Endothelial cell of umbilical vein (primary cell): ENCODE measurements around the gene TIMM10B. TPM values are rescaled to one million over a fixed set of nuclear protein-coding genes. Genes with fewer than 3 reads are reported as not detected.

ENCODE experiments used
- BruUV-seq: library from RNA; stranded (reverse); fragments of 400-500 nt; replicated peaks from 2 replicates; lab custom pipeline; 2021; lab: Mats Ljungman, UMichigan
- CTCF ChIA-PET: fragments of 300-600, 350-600 bp; sonication (Branson Sonifier 250); formaldehyde crosslinking; loops from one replicate; lab custom pipeline; 2021; ENCODE audit warnings: antibody characterized with exemption, inconsistent platforms; lab: Charles Lee
- POLR2A ChIA-PET: fragments of 300-600, 350-600 bp; sonication (Branson Sonifier 250); formaldehyde crosslinking; loops from one replicate; lab custom pipeline; 2021; ENCODE audit warnings: antibody characterized with exemption, inconsistent platforms; lab: Charles Lee
- DNase-seq: peaks from one replicate; pipeline ENCODE4 v3.0.0-alpha.2; 2011; ENCODE audit warnings: low read depth, low spot score
- FAIRE-seq: peaks from 2 replicates; lab custom pipeline; 2011; peaks lifted over from hg19 to GRCh38; lab: Jason Lieb, UNC
- H2AFZ ChIP-seq: 2 replicates; pipeline ENCODE4 v1.6.0; 2012; ENCODE audit warnings: low read depth, low read length, control low read depth, inconsistent platforms
- H3K27ac ChIP-seq: 2 replicates; pipeline ENCODE4 v1.5.1; 2011; ENCODE audit warnings: low read depth, mild to moderate bottlenecking, control low read depth, low read length, moderate library complexity; ENCODE audit not compliant: insufficient read depth
- H3K27me3 ChIP-seq, 2 experiments: 2 replicates each; pipeline versions ENCODE4 v1.6.0 to v1.6.1; 2011; ENCODE audit warnings: low read length in 2 of 2, mixed read lengths in 1 of 2; ENCODE audit not compliant: control insufficient read depth in 2 of 2, insufficient read depth in 2 of 2
- H3K36me3 ChIP-seq, 2 experiments: 2 replicates in 1 of 2; 3 replicates in 1 of 2; pipeline ENCODE4 v1.5.1; 2011; ENCODE audit warnings: low read length in 2 of 2, mild to moderate bottlenecking in 1 of 2, moderate library complexity in 1 of 2; ENCODE audit not compliant: control insufficient read depth in 2 of 2, insufficient read depth in 2 of 2; ENCODE audit errors: extremely low read depth in 1 of 2
- H3K4me1 ChIP-seq: 3 replicates; pipeline ENCODE4 v1.5.1; 2011; ENCODE audit warnings: mild to moderate bottlenecking, low read length; ENCODE audit not compliant: control insufficient read depth, insufficient read depth; ENCODE audit errors: extremely low read depth
- H3K4me2 ChIP-seq: 2 replicates; pipeline ENCODE4 v1.6.1; 2011; ENCODE audit warnings: low read length, control low read depth, mixed read lengths; ENCODE audit not compliant: insufficient read depth
- H3K4me3 ChIP-seq, 3 experiments: fragments of 200-600 bp in 1 of 3; sonication (generic), shearing (Covaris generic) in 1 of 3; replicated peaks in 1 of 3; 2 replicates each; pipeline ENCODE4 v1.5.1; 2011 to 2016; ENCODE audit warnings: control low read depth in 3 of 3, low read length in 3 of 3, mild to moderate bottlenecking in 2 of 3, inconsistent platforms in 1 of 3, low read depth in 1 of 3, moderate library complexity in 1 of 3; ENCODE audit not compliant: insufficient read depth in 1 of 3
- H3K79me2 ChIP-seq: 2 replicates; pipeline ENCODE4 v1.6.0; 2012; ENCODE audit warnings: low read length, inconsistent platforms; ENCODE audit not compliant: control insufficient read depth, insufficient read depth
- H3K9ac ChIP-seq: replicated peaks from 2 replicates; pipeline ENCODE3; 2011; ENCODE audit warnings: low read length, control low read depth; ENCODE audit not compliant: insufficient read depth; ENCODE audit errors: extremely low read depth
- H3K9me1 ChIP-seq: replicated peaks from 3 replicates; pipeline ENCODE4 v1.6.0; 2011; ENCODE audit warnings: mild to moderate bottlenecking, low read length; ENCODE audit not compliant: control insufficient read depth, insufficient read depth; ENCODE audit errors: extremely low read depth
- H3K9me3 ChIP-seq: replicated peaks from 2 replicates; pipeline ENCODE4 v1.5.1; 2012; ENCODE audit warnings: low read length, inconsistent platforms; ENCODE audit not compliant: control insufficient read depth, insufficient read depth
- H4K20me1 ChIP-seq: replicated peaks from 2 replicates; pipeline ENCODE3; 2011; ENCODE audit warnings: mild to moderate bottlenecking, low read length; ENCODE audit not compliant: control insufficient read depth, insufficient read depth; ENCODE audit errors: extremely low read depth
- EZH2 ChIP-seq: IDR thresholded peaks from 2 replicates; pipeline ENCODE4 v1.6.1; 2012; ENCODE audit warnings: borderline replicate concordance, low read depth, mild to moderate bottlenecking, moderate library complexity, low read length, inconsistent platforms; ENCODE audit not compliant: severe bottlenecking
- FOS ChIP-seq: IDR thresholded peaks from 2 replicates; pipeline ENCODE4 v1.6.1; 2011; ENCODE audit warnings: mild to moderate bottlenecking, low read length, moderate library complexity, borderline replicate concordance; ENCODE audit not compliant: insufficient read depth
- GATA2 ChIP-seq: IDR thresholded peaks from 2 replicates; pipeline ENCODE4 v1.7.0; 2011; ENCODE audit warnings: low read depth, mild to moderate bottlenecking, moderate library complexity, mixed read lengths, low read length; ENCODE audit not compliant: insufficient read length, insufficient read depth
- JUN ChIP-seq: IDR thresholded peaks from 2 replicates; pipeline ENCODE4 v1.6.1; 2011; ENCODE audit warnings: borderline replicate concordance, low read depth; ENCODE audit not compliant: insufficient read length, insufficient read depth
- MYC ChIP-seq: IDR thresholded peaks from one replicate; pipeline ENCODE4 v1.6.1; 2011; ENCODE audit warnings: mild to moderate bottlenecking, low read depth, low read length
- POLR2A ChIP-seq: IDR thresholded peaks from 2 replicates; pipeline ENCODE4 v1.6.1; 2012; ENCODE audit warnings: low read depth, mild to moderate bottlenecking, control low read depth, low read length
- POLR2AphosphoS5 ChIP-seq: IDR thresholded peaks from 2 replicates; pipeline ENCODE4 v1.6.1; 2012; ENCODE audit warnings: low read depth, mild to moderate bottlenecking, control low read depth, low read length, moderate library complexity; ENCODE audit not compliant: insufficient read depth
- dilution Hi-C: fragments of 300-500 bp; cut with MboI; formaldehyde crosslinking; loops from one replicate; pipeline ENCODE4 v1.15.0; 2019; ENCODE audit warnings: low sequenced_read_pairs; ENCODE audit not compliant: extremely low pct_ligation_motif_present
- intact Hi-C: fragments of 100-400 bp; cut with micrococcal nuclease; formaldehyde crosslinking; loops from one replicate; pipeline ENCODE4 v1.10.0; 2022
- polyA plus RNA-seq, 4 experiments: library from polyadenylated mRNA; depleted of rRNA in 3 of 4; stranded (reverse) in 3 of 4; unstranded in 1 of 4; fragments of >200 nt; gene quantifications; 2 replicates each; pipeline versions ENCODE4 v1.2.1 to v1.2.3, GENCODE V29; 2011 to 2012; ENCODE audit warnings: missing spikeins in 1 of 4
- total RNA-seq: library from RNA; stranded (reverse); gene quantifications from 2 replicates; pipeline ENCODE4 v1.2.3, GENCODE V29; 2021
- TF ChIP-seq, protein P1 (sequence below): IDR thresholded peaks from 2 replicates; pipeline ENCODE4 v1.6.1; 2011; ENCODE audit not compliant: insufficient read depth, insufficient read length
- TF ChIP-seq, protein P2 (sequence below), 2 donors: IDR thresholded peaks; 1 replicate in 1 of 2; 2 replicates in 1 of 2; pipeline ENCODE4 v1.5.1; 2011; ENCODE audit warnings: low read length in 2 of 2, mild to moderate bottlenecking in 2 of 2, moderate library complexity in 2 of 2, control low read depth in 1 of 2, inconsistent platforms in 1 of 2, low read depth in 1 of 2; ENCODE audit not compliant: insufficient read depth in 1 of 2; ENCODE audit errors: extremely low read depth in 1 of 2

The TIMM10B gene
- total and polyA plus RNA-seq, 2 donors (not counting 3 experiments of a cell fraction or from before 2014, with no cell fraction given), result 31.3 to 36.5 TPM

DNA sequence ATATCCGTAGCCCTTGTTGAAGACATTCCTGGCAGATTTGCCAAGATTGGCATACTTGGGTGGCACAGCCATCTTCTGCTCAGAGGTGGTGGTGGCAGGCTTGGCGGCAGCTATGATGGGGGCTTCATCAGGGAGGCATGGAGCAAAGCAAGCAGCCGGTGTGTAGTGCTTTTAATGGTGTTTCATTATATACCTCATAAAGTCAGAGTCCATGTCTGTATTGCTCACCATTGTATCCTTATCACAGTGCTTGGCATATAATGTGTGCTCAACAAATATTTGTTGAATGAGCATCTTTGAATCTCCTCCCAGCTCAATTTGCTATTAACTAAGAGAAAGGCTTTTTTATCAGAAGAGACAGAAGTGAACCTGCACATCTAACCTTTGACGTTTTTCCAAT is 8.0 kb downstream of the TIMM10B start:
- Histone ChIP-seq H3K27ac (no peak overlapping the region), H3K79me2 (no peaks in the 10 kb centered on the region), H3K4me2 (no peak overlapping the region), H3K4me1 (no peaks in the 10 kb centered on the region), H3K9me1 (no peaks in the 10 kb centered on the region), H2AFZ (no peak overlapping the region), H3K36me3 (peaks cover 3 to 5% of the 10 kb centered on the region in 2 experiments), H4K20me1 (no peaks in the 10 kb centered on the region), H3K9me3 (no peaks in the 10 kb centered on the region), H3K27me3 (no peaks in the 10 kb centered on the region), H3K9ac (no peak overlapping the region), H3K4me3 (no peak overlapping the region)
- intact Hi-C loops, result no loop called here
- ChIA-PET CTCF (interaction anchor here (1.0 to 2.1 kb wide), 5 partner anchors 17 to 111 kb away, joined by 3 to 8 read pairs (median 5); no protein-coding TSS in a partner anchor), POLR2A (no interaction called here)
- no peak for FAIRE-seq
- dilution Hi-C loops, result no loop called here
- TF ChIP-seq GATA2 (no peak), JUN (no peak), EZH2 (no peak), MYC (no peak), POLR2AphosphoS5 (no peak), FOS (no peak), POLR2A (no peak)
- TF ChIP-seq, protein P1, sequence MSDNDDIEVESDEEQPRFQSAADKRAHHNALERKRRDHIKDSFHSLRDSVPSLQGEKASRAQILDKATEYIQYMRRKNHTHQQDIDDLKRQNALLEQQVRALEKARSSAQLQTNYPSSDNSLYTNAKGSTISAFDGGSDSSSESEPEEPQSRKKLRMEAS, result no peak
- TF ChIP-seq, protein P2, sequence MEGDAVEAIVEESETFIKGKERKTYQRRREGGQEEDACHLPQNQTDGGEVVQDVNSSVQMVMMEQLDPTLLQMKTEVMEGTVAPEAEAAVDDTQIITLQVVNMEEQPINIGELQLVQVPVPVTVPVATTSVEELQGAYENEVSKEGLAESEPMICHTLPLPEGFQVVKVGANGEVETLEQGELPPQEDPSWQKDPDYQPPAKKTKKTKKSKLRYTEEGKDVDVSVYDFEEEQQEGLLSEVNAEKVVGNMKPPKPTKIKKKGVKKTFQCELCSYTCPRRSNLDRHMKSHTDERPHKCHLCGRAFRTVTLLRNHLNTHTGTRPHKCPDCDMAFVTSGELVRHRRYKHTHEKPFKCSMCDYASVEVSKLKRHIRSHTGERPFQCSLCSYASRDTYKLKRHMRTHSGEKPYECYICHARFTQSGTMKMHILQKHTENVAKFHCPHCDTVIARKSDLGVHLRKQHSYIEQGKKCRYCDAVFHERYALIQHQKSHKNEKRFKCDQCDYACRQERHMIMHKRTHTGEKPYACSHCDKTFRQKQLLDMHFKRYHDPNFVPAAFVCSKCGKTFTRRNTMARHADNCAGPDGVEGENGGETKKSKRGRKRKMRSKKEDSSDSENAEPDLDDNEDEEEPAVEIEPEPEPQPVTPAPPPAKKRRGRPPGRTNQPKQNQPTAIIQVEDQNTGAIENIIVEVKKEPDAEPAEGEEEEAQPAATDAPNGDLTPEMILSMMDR (IDR thresholded peaks at IDR 0.05; ENCODE audit: extremely low read depth in 1 of 2, insufficient read depth in 1 of 2, low read depth in 1 of 2, low read length in 2 of 2), result no peak
- BruUV-seq, result no TSS peak
- no peak for DNase-seq
